H1 (cell line): ENCODE measurements around the gene KIF5A. TPM values are rescaled to one million over a fixed set of nuclear protein-coding genes. Genes with fewer than 3 reads are reported as not detected.
A peak's percentile ranks its signal among the peaks of the same experiment; 100 is the strongest.

Source experiments
- CTCF ChIA-PET: fragments of 300-600 bp; sonication (Branson Sonifier 250); formaldehyde crosslinking; loops from one replicate; lab custom pipeline; 2021; ENCODE audit not compliant: partially characterized antibody; lab: Charles Lee
- POLR2A ChIA-PET: fragments of 300-600 bp; sonication (Branson Sonifier 250); formaldehyde crosslinking; loops from one replicate; lab custom pipeline; 2021; ENCODE audit warnings: inconsistent platforms; ENCODE audit not compliant: partially characterized antibody; lab: Charles Lee
- DNase-seq, 2 experiments: peaks; one replicate each; pipeline versions ENCODE4 v3.0.0 to v3.0.0-alpha.2; 2010 to 2022; ENCODE audit warnings: low spot score in 2 of 2, low read depth in 1 of 2, mixed read lengths in 1 of 2
- FAIRE-seq: peaks from 2 replicates; lab custom pipeline; 2011; peaks lifted over from hg19 to GRCh38; lab: Jason Lieb, UNC
- H2AFZ ChIP-seq: 2 replicates; pipeline ENCODE4 v1.8.1; 2012; ENCODE audit warnings: low read length, inconsistent platforms
- H2AK5ac ChIP-seq: 2 replicates; pipeline ENCODE4 v1.6.1; 2013; ENCODE audit warnings: low read depth, low read length
- H2BK120ac ChIP-seq: replicated peaks from 2 replicates; pipeline ENCODE3; 2013; ENCODE audit warnings: low read depth, low read length, inconsistent platforms
- H2BK12ac ChIP-seq: 2 replicates; pipeline ENCODE4 v1.6.1; 2013; ENCODE audit warnings: low read depth, low read length
- H2BK15ac ChIP-seq: 2 replicates; pipeline ENCODE4 v1.6.1; 2013; ENCODE audit warnings: low read length
- H2BK20ac ChIP-seq: 2 replicates; pipeline ENCODE4 v1.6.1; 2013; ENCODE audit warnings: low read length
- H2BK5ac ChIP-seq: 2 replicates; pipeline ENCODE4 v1.6.1; 2013; ENCODE audit warnings: low read depth, low read length
- H3K14ac ChIP-seq: 2 replicates; pipeline ENCODE4 v1.6.1; 2013; ENCODE audit warnings: inconsistent platforms; ENCODE audit not compliant: insufficient read length
- H3K18ac ChIP-seq: 2 replicates; pipeline ENCODE4 v1.6.1; 2013; ENCODE audit warnings: low read length; ENCODE audit errors: extremely low read depth
- H3K23ac ChIP-seq: 2 replicates; pipeline ENCODE4 v1.6.1; 2013; ENCODE audit warnings: inconsistent platforms; ENCODE audit not compliant: insufficient read length
- H3K23me2 ChIP-seq: 2 replicates; pipeline ENCODE4 v1.6.1; 2013; ENCODE audit warnings: low read depth, low read length
- H3K27ac ChIP-seq: 2 replicates; pipeline ENCODE4 v1.6.1; 2011; ENCODE audit warnings: low read depth, low read length, inconsistent platforms
- H3K27me3 ChIP-seq, 4 experiments: replicated peaks in 1 of 4; 1 replicate in 1 of 4; 2 replicates in 3 of 4; pipeline versions ENCODE4 v1.6.1 to v1.8.1; 2011 to 2013; ENCODE audit warnings: low read length in 3 of 4, mild to moderate bottlenecking in 3 of 4, inconsistent platforms in 2 of 4, mixed read lengths in 2 of 4, moderate library complexity in 1 of 4; ENCODE audit not compliant: control insufficient read depth in 3 of 4, insufficient read depth in 3 of 4; ENCODE audit errors: extremely low read depth in 1 of 4
- H3K36me3 ChIP-seq, 4 experiments: 2 replicates each; pipeline versions ENCODE4 v1.6.1 to v1.8.1; 2011 to 2013; ENCODE audit warnings: mild to moderate bottlenecking in 4 of 4, low read length in 3 of 4, moderate library complexity in 2 of 4, control low read depth in 1 of 4, inconsistent platforms in 1 of 4; ENCODE audit not compliant: insufficient read depth in 4 of 4, control insufficient read depth in 2 of 4
- H3K4ac ChIP-seq: replicated peaks from 2 replicates; pipeline ENCODE3; 2013; ENCODE audit warnings: low read length, low read depth, mixed read lengths, inconsistent platforms; ENCODE audit not compliant: insufficient read length
- H3K4me1 ChIP-seq, 4 experiments: replicated peaks in 1 of 4; 1 replicate in 1 of 4; 2 replicates in 3 of 4; pipeline versions ENCODE4 v1.6.1 to v1.8.1; 2011 to 2013; ENCODE audit warnings: low read length in 3 of 4, inconsistent platforms in 2 of 4, mixed read lengths in 1 of 4; ENCODE audit not compliant: insufficient read depth in 4 of 4, control insufficient read depth in 3 of 4
- H3K4me2 ChIP-seq, 2 experiments: 2 replicates each; pipeline versions ENCODE4 v1.6.1 to v1.8.1; 2011 to 2013; ENCODE audit warnings: low read depth in 2 of 2, low read length in 2 of 2, control low read depth in 1 of 2, inconsistent platforms in 1 of 2, mild to moderate bottlenecking in 1 of 2; ENCODE audit not compliant: insufficient read depth in 1 of 2
- H3K4me3 ChIP-seq, 4 experiments: fragments of 200-600, 300-600 bp in 1 of 4; sonication (generic), shearing (Covaris generic), sonication (Bioruptor Twin) in 1 of 4; 2 replicates each; pipeline versions ENCODE4 v1.5.1 to v1.8.1; 2011 to 2016; ENCODE audit warnings: low read length in 4 of 4, low read depth in 3 of 4, control low read depth in 2 of 4, inconsistent platforms in 2 of 4, mild to moderate bottlenecking in 2 of 4, mixed read lengths in 1 of 4, moderate library complexity in 1 of 4; ENCODE audit not compliant: insufficient read depth in 2 of 4; ENCODE audit errors: extremely low read depth in 1 of 4
- H3K56ac ChIP-seq: replicated peaks from 2 replicates; pipeline ENCODE3; 2013; ENCODE audit warnings: low read depth, mild to moderate bottlenecking, mixed read lengths, low read length, inconsistent platforms; ENCODE audit not compliant: insufficient read length
- H3K79me1 ChIP-seq: 2 replicates; pipeline ENCODE4 v1.6.1; 2013; ENCODE audit warnings: low read depth, low read length, control low read depth
- H3K79me2 ChIP-seq, 2 experiments: 2 replicates each; pipeline versions ENCODE4 v1.6.1 to v1.8.1; 2012 to 2013; ENCODE audit warnings: low read length in 2 of 2, mild to moderate bottlenecking in 2 of 2, inconsistent platforms in 1 of 2; ENCODE audit not compliant: insufficient read depth in 2 of 2, control insufficient read depth in 1 of 2
- H3K9ac ChIP-seq, 4 experiments: replicated peaks in 1 of 4; 1 replicate in 1 of 4; 2 replicates in 3 of 4; pipeline versions ENCODE4 v1.6.1 to v1.8.1; 2011 to 2013; ENCODE audit warnings: low read depth in 3 of 4, low read length in 3 of 4, control low read depth in 2 of 4, mild to moderate bottlenecking in 2 of 4, moderate library complexity in 2 of 4, inconsistent platforms in 1 of 4; ENCODE audit errors: extremely low read depth in 1 of 4
- H3K9me3 ChIP-seq, 2 experiments: 2 replicates each; pipeline versions ENCODE4 v1.6.1 to v1.8.1; 2012 to 2013; ENCODE audit warnings: mild to moderate bottlenecking in 2 of 2, moderate library complexity in 2 of 2, control low read depth in 1 of 2, inconsistent platforms in 1 of 2, low read depth in 1 of 2, low read length in 1 of 2, mixed read lengths in 1 of 2; ENCODE audit not compliant: insufficient read depth in 2 of 2
- H4K20me1 ChIP-seq, 2 experiments: replicated peaks in 1 of 2; 2 replicates each; pipeline versions ENCODE3 to v1.8.1; 2011 to 2013; ENCODE audit warnings: inconsistent platforms in 2 of 2, low read length in 2 of 2, mild to moderate bottlenecking in 1 of 2; ENCODE audit not compliant: insufficient read depth in 2 of 2, control insufficient read depth in 1 of 2
- H4K5ac ChIP-seq: 2 replicates; pipeline ENCODE4 v1.6.1; 2013; ENCODE audit warnings: low read length, low read depth, mixed read lengths, inconsistent platforms; ENCODE audit not compliant: insufficient read length
- H4K8ac ChIP-seq: 2 replicates; pipeline ENCODE4 v1.8.0; 2013; ENCODE audit warnings: mild to moderate bottlenecking, moderate library complexity, low read length, inconsistent platforms; ENCODE audit not compliant: insufficient read depth; ENCODE audit errors: extremely low read depth
- H4K91ac ChIP-seq: replicated peaks from 2 replicates; pipeline ENCODE3; 2013; ENCODE audit warnings: low read length, mixed read lengths, inconsistent platforms; ENCODE audit not compliant: insufficient read length
- CBX5 ChIP-seq: fragments of 300-800, 300-1000 bp; sonication (generic); IDR thresholded peaks from 2 replicates; pipeline ENCODE4 v1.7.1; 2016; ENCODE audit warnings: antibody characterized with exemption, low read length, low read depth
- KDM1A ChIP-seq: fragments of 200-600, 300-600 bp; sonication (generic); IDR thresholded peaks from 2 replicates; pipeline ENCODE4 v1.7.1; 2016; ENCODE audit warnings: mild to moderate bottlenecking, low read length, borderline replicate concordance
- SIX5 ChIP-seq: IDR thresholded peaks from 2 replicates; pipeline ENCODE4 v1.6.1; 2011; ENCODE audit warnings: mild to moderate bottlenecking, low read depth, low read length
- SP1 ChIP-seq: IDR thresholded peaks from 2 replicates; pipeline ENCODE4 v1.6.1; 2011; ENCODE audit warnings: low read depth, low read length
- TEAD4 ChIP-seq: IDR thresholded peaks from 2 replicates; pipeline ENCODE4 v1.6.1; 2012; ENCODE audit warnings: low read depth, low read length, inconsistent platforms, mixed read lengths
- YY1 ChIP-seq: IDR thresholded peaks from 2 replicates; pipeline ENCODE4 v1.6.1; 2011; ENCODE audit warnings: low read depth, mild to moderate bottlenecking, low read length
- WGBS, 2 experiments: shearing (Covaris generic) in 1 of 2; methylation state at CpG; one replicate each; pipeline versions ENCODE4 v1.1.6 to v1.1.7; 2013 to 2015; ENCODE audit warnings: low lambda C conversion rate in 2 of 2, mixed read lengths in 2 of 2, inconsistent platforms in 1 of 2, low coverage in 1 of 2, missing lambda C conversion rate in 1 of 2; ENCODE audit not compliant: insufficient replicate concordance in 2 of 2, insufficient coverage in 1 of 2, insufficient read length in 1 of 2; ENCODE audit errors: extremely low coverage in 1 of 2, missing lambda C conversion rate in 1 of 2; 5-methylcytosine and 5-hydroxymethylcytosine counted together
- polyA plus RNA-seq, 7 experiments: library from polyadenylated mRNA; depleted of rRNA in 3 of 7; stranded (reverse) in 5 of 7; unstranded in 2 of 7; fragments of >200 nt in 5 of 7; fragments of 200-250 nt in 2 of 7; gene quantifications; 1 replicate in 5 of 7; 2 replicates in 1 of 7; 4 replicates in 1 of 7; pipeline versions ENCODE4 v1.2.1 to v1.2.3, GENCODE V29; 2011 to 2013; ENCODE audit warnings: missing spikeins in 2 of 7, mixed read lengths in 2 of 7
- total RNA-seq: library from RNA; stranded (reverse); fragmentation: NEBNext Ultra II Directional; extraction: Animal tissue kit (Norgen Biotek cat#: 25700); gene quantifications from 2 replicates; pipeline ENCODE4 v1.2.1, GENCODE V29; 2021

Gene KIF5A
- total and polyA plus RNA-seq, 2 of the 8 experiments (the other 6 are each of a cell fraction or from before 2014, with no cell fraction given) = 10.7 to 21.9 TPM

DNA sequence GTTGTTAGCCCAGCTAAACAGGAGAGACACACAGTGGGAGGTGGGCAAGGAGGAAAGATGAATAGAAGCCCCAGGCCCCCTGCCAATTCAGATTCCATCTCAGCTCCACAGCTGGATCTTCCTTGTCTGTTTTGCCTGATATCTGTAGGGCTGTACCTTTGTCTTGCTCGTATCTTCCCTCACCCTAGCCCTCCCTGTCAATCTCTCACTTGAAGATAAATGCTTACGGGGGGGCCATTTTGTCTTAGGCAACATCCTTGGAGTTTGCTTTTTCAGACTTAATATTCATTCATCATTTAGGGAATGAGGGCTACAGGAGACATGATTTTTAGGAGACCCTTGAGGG, 2.4 kb downstream of the KIF5A start:
- Histone ChIP-seq H3K4me2 (peak overlapping the region; percentile 40 to 69; a peak in 3 of 4 replicates), H3K23ac (no peak overlapping the region), H3K79me2 (peaks cover 0 to 34% of the 10 kb centered on the region in 2 experiments; a peak in 2 of 4 replicates), H3K79me1 (peaks cover 10% of the 10 kb centered on the region), H3K56ac (no peak overlapping the region), H3K4me1 (peaks cover 4 to 20% (median 11%) of the 10 kb centered on the region in 4 experiments; a peak in 6 of 7 replicates), H3K9me3 (no peaks in the 10 kb centered on the region), H2AFZ (no peak overlapping the region), H4K8ac (no peak overlapping the region), H2BK5ac (no peak overlapping the region), H4K5ac (no peak overlapping the region), H3K4ac (no peak overlapping the region), H2BK20ac (no peak overlapping the region), H3K27me3 (peaks cover 0 to 5% (median 3%) of the 10 kb centered on the region in 4 experiments; a peak in 2 of 7 replicates), H4K20me1 (peaks cover 7 to 9% of the 10 kb centered on the region in 2 experiments), H2AK5ac (no peak overlapping the region), H2BK120ac (no peak overlapping the region), H2BK15ac (no peak overlapping the region), H4K91ac (no peak overlapping the region), H2BK12ac (no peak overlapping the region), H3K4me3 (peak overlapping the region in 2 of 4 experiments; percentile 11 to 12; a peak in 1 of 8 replicates), H3K9ac (peak overlapping the region in 1 of 4 experiments; percentile 22; a peak in 1 of 7 replicates), H3K14ac (no peak overlapping the region), H3K27ac (no peak overlapping the region), H3K23me2 (peaks cover 13% of the 10 kb centered on the region), H3K18ac (no peak overlapping the region), H3K36me3 (no peaks in the 10 kb centered on the region; a peak in 1 of 8 replicates)
- no peak for FAIRE-seq
- no peak for DNase-seq
- WGBS, 2 experiments = 86% methylated on average over 2 of the region's 2 CpGs; no CpG with 5 or more reads in 1 of the 2 experiments
- TF ChIP-seq YY1 (no peak), KDM1A (no peak), SP1 (no peak), CBX5 (no peak), TEAD4 (no peak), SIX5 (no peak)
- ChIA-PET CTCF (interaction anchor here (0.6 to 3.1 kb wide), 7 partner anchors 10 to 174 kb away, joined by 3 to 26 read pairs (median 3); no protein-coding TSS in a partner anchor), POLR2A (interaction anchor here (0.6 to 2.5 kb wide), 10 partner anchors 12 to 93 kb away, joined by 3 to 9 read pairs (median 4); partner anchors contain the start of gene DDIT3)
